Measurements from ENCODE around the gene ARHGAP33. TPM values are rescaled to one million over a fixed set of nuclear protein-coding genes. Genes with fewer than 3 reads are reported as not detected.
A peak's percentile ranks its signal among the peaks of the same experiment; 100 is the strongest.

ARHGAP33 gene
- total RNA-seq, 2 donors from 2014 or later = 1.3 to 1.4 TPM

- Histone ChIP-seq H3K36me3 (peaks cover 7% of the 10 kb centered on the region), H3K9me3 (no peaks in the 10 kb centered on the region), H3K4me1 (peaks cover 0 to 15% of the 10 kb centered on the region in 2 donors), H3K4me3 (peak overlapping the region; percentile 89 to 93), H3K27ac (peak overlapping the region in 1 of 2 donors; percentile 58), H3K27me3 (no peaks in the 10 kb centered on the region)
- DNase-seq (ENCODE audit: low spot score) = no peak
- no peak for TF ChIP-seq CTCF (IDR thresholded peaks at IDR 0.05)
Observed at GRCh38 chr19:35776102-35776788, 881 bp downstream of the ARHGAP33 start.

- Histone ChIP-seq H3K27me3 (no peaks in the 10 kb centered on the region), H3K27ac (no peak overlapping the region), H3K9me3 (no peaks in the 10 kb centered on the region), H3K4me3 (no peak overlapping the region), H3K4me1 (peaks cover 0 to 15% of the 10 kb centered on the region in 2 donors), H3K36me3 (peaks cover 8% of the 10 kb centered on the region)
- no peak for DNase-seq (ENCODE audit: low spot score)
- TF ChIP-seq CTCF (IDR thresholded peaks at IDR 0.05) = no peak
Observed at GRCh38 chr19:35777086-35777841, 1.9 kb downstream of the ARHGAP33 start.

GRCh38 chr19:35777961-35778360 lies 2.6 kb downstream of the ARHGAP33 start:
- peaks cover 8% of the 10 kb centered on the region for H3K36me3 ChIP-seq

GRCh38 chr19:35779033-35779432 lies 3.7 kb downstream of the ARHGAP33 start:
- H3K27ac ChIP-seq = no peak overlapping the region
- no peak overlapping the region for H3K4me3 ChIP-seq
- no peaks in the 10 kb centered on the region for H3K27me3 ChIP-seq
- DNase-seq (ENCODE audit: low spot score) = no peak
- peaks cover 8% of the 10 kb centered on the region for H3K36me3 ChIP-seq
- no peaks in the 10 kb centered on the region for H3K9me3 ChIP-seq
- TF ChIP-seq CTCF (IDR thresholded peaks at IDR 0.05) = no peak
- H3K4me1 ChIP-seq = peaks cover 0 to 15% of the 10 kb centered on the region in 2 donors

More at GRCh38 chr19:35777961-35778360, 2.6 kb downstream of the ARHGAP33 start:
- DNase-seq (ENCODE audit: low spot score) = no peak
- H3K4me1 ChIP-seq = peaks cover 0 to 15% of the 10 kb centered on the region in 2 donors
- H3K4me3 ChIP-seq = no peak overlapping the region
- H3K27me3 ChIP-seq = no peaks in the 10 kb centered on the region
- no peak for TF ChIP-seq CTCF (IDR thresholded peaks at IDR 0.05)
- no peaks in the 10 kb centered on the region for H3K9me3 ChIP-seq
- H3K27ac ChIP-seq = no peak overlapping the region

GRCh38 chr19:35780058-35780457 lies 4.7 kb downstream of the ARHGAP33 start:
- H3K4me1 ChIP-seq = peaks cover 0 to 8% of the 10 kb centered on the region in 2 donors
- no peak overlapping the region for H3K27ac ChIP-seq
- no peak overlapping the region for H3K4me3 ChIP-seq
- TF ChIP-seq CTCF (IDR thresholded peaks at IDR 0.05) = no peak
- H3K36me3 ChIP-seq = peaks cover 8% of the 10 kb centered on the region
- no peaks in the 10 kb centered on the region for H3K27me3 ChIP-seq
- H3K9me3 ChIP-seq = no peaks in the 10 kb centered on the region
- no peak for DNase-seq (ENCODE audit: low spot score)

Measured in right atrium auricular region (tissue), 2 donors.